Skin epidermis (tissue), 12 donors: ENCODE data around the gene BRMS1.
"Not testable (repeated sequence)": the region's sequence is repeated elsewhere in the genome, so short reads cannot be mapped to it uniquely, and the experiment has no call there.

Experiments used
- H3K27ac ChIP-seq, 21 experiments: fragments of 200-600 bp; sonication (generic) in 11 of 21; one replicate each; pipeline ENCODE4 v1.5.0; 2020; ENCODE audit warnings: mild to moderate bottlenecking in 3 of 21, inconsistent platforms in 2 of 21, moderate library complexity in 2 of 21
- H3K4me3 ChIP-seq, 7 experiments: fragments of 200-600 bp; sonication (generic) in 2 of 7; one replicate each; pipeline ENCODE4 v1.5.0; 2020; ENCODE audit warnings: inconsistent platforms in 2 of 7, mild to moderate bottlenecking in 2 of 7, moderate library complexity in 1 of 7

BRMS1 gene

DNA sequence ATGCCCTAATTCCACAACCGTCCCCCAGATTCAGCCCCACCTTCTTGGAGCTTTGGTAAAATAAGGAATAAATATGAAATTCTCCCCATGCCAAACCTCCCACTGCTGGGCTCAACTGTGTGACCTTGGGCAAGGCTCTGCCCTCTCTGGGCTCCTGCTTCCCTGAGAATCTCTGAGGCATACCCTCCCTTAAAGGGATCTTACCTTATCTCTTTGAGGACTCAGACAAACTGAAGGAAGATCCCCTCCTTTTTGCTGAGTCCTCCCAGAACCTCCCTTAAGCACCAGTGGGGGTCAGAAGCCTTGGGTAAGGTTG is 30.8 kb downstream of the BRMS1 start:
- H3K4me3 ChIP-seq = peak overlapping the region; percentile 31 to 49 (median 40)
- peak overlapping the region in 19 of 21 experiments; percentile 61 to 87 (median 80) for H3K27ac ChIP-seq

DNA sequence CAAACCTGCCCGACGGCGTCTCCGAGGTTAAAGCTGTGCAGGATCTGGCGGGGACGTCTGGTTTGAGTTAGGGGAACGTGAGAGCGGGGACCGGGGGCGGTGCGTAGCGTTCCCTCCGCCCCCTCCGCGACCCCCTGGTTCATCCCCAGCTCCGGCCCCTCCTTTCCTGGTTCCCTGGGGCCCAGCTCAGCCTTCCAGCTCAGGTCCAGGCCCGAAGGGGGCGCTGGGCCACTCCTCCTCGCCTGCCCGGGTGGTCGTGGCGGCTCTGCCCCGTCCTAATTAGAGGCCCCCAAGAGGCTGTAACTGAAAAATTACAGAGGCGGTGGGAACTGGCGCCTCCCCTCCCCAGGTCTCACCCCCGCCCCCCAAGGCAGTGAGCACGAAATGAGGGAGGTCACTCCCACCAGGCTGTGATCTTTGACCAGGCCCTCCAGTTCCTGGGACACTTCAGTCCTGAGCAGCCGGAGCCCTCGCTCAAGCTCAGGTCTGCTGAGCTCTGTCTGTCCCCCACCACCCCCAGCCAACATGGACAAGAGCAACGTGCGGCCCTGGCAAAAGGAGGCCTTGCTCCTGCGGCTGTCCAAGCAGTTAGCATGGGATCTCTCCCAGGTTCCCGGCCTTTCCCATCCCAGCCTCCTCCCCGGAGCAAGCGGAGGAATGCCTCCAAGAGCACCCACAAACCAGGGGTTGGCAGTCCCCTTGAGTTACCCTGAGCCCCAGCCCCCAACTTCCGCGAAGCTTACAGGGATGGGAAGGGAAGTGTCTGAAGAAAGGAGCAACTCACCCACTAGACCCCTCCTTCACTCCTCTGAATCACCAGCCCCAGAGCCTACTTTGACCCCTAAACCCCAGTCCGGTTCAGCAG is 31.4 kb downstream of the BRMS1 start:
- H3K27ac ChIP-seq = peak overlapping the region in 20 of 21 experiments; percentile 61 to 87 (median 79)
- H3K4me3 ChIP-seq = peak overlapping the region; percentile 31 to 49 (median 40)

DNA sequence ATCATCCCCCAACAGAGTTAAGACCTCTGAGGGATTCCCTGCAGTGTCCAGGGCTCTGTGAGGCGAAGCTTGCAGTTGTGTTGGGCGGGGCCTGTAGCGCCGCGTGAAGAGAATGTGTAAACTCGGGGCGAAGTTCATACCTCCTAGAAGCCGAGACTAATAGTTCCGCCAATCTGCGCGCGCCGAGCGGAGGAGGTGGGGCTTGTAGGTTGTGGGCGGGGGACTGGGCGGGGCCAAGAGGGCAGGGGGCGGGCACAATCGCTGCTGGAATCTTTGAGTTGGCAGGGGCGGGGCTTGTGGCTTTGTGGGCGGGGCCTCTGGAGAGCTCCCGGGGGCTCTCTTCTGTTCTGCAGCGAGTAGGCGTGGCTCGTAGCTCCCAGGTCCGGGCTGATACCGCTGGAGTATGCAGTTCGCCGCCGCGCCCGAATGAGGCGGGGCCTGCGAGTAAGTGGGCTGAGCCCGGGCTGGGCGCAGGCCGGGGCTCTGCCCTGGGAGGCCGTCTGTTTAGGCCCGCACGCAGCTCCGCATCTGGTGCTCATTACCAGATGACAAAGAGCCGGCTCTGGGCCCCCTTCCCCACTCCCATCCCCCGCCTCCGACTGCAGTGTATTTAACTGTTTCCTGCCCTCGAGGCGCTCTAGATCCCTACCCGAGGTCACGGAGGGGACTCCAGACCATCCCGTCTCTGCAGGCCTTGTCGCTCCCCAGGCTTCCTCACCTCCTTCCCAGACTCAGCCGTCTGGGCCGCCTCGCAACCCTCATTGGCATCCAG is 32.2 kb downstream of the BRMS1 start:
- Histone ChIP-seq H3K27ac (peak overlapping the region in 20 of 21 experiments; percentile 61 to 87 (median 79)), H3K4me3 (peak overlapping the region; percentile 39 to 49 (median 41))

DNA sequence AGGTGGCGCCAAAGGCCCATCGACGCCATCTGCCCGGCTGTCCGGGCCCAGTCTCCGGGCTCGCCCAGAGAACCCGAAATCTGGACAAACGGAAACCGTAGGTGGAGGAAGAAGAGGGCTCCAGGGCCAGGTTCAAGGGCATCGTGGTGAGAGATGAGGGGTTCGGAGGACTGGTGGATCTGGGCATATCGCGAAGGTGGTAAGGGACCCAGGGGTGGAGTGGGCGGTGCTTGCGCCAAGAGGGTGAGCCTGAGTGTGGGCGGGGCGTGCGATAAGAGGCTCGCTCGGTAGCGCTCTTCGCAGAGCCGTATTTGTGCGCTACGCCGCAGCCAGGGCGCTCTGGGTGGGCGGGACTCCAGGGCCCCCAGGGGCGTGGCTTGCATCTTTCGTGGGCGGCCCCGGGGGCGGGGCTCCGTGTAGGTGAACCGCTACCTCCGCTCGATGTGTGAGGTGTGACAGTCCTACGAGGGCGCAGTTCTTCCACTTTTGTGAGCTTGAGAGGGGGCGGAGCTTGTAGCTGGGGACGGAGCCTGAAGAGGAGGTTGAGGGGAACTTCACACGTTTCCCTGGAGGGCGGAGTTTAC is 32.8 kb downstream of the BRMS1 start:
- Histone ChIP-seq H3K4me3 (peak overlapping the region; percentile 25 to 49 (median 41)), H3K27ac (peak overlapping the region in 19 of 21 experiments; percentile 10 to 87 (median 72))

DNA sequence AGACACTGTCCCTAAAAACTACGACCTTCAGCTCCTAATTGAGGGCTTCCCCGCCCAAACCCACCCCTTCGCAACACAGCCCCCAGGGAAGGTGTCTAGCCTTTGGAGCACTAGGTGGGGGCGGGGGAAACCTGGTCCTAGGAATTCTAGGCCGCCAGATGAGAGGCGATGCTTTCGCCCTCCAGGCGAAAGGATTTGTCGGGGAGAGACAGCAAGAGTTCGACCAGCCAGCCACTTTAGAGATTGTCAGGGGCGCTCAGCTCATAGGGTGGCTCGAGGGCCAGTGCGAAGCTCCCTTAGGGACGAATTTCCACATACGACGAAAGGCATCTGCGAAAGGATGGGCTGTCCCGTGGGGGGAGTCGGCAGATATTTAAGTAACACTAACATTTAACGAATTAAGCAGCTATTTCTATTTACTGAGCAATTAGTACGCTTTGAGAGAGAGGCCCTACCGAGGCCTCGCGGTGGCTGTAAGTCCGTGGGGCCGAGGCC is 33.4 kb downstream of the BRMS1 start:
- H3K4me3 ChIP-seq = peak overlapping the region; percentile 25 to 49 (median 41)
- H3K27ac ChIP-seq = peak overlapping the region in 16 of 21 experiments; percentile 10 to 87 (median 74)

DNA sequence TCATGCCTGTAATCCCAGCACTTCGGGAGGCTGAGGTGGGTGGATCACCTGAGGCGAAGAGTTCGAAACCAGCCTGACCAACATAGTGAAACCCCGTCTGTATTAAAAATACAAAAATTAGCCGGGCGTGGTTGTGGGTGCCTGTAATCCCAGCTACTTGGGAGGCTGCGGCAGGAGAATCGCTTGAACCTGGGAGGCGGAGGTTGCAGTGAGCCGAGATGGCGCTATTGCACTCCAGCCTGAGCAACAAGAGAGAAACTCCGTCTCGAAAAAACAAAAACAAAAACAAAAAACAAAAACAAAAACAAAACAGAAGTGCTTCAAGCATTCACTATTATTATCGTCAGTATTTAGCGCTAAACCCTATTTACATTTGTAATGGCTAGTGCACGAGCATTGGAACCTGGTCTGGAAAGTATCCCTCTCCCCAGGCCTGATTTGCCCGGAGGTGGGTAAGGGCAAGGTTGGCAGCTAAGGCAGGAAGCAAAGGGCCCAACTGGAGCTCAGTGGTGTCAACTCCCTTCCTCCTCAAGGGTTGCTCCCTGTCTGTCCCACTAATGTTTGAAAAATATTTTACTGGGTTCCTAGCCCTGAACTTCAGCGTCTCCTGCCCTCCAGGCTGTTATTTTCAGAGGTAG is 34.0 kb downstream of the BRMS1 start:
- not testable (repeated sequence) for H3K4me3 ChIP-seq
- peak overlapping the region in 4 of 21 experiments; percentile 35 to 82 (median 74) for H3K27ac ChIP-seq

DNA sequence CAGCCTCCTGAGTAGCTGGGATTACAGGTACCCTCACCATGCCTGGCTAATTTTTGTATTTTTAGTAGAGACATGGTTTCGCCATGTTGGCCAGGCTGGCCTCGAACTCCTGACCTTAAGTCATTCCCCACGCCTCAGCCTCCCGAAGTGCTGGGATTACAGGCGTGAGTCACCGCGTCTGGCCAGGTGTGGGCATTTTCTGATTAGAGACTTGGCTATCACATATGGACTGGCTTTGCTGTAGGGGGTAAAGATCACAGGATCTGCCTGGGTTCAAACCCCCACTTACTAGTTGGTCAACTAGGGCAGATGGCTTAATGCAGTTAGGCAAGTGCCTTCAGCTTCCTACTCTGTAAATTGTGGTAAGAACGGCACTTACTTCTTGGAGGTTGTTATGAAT is 34.6 kb downstream of the BRMS1 start:
- H3K4me3 ChIP-seq = no peak overlapping the region
- H3K27ac ChIP-seq = no peak overlapping the region

DNA sequence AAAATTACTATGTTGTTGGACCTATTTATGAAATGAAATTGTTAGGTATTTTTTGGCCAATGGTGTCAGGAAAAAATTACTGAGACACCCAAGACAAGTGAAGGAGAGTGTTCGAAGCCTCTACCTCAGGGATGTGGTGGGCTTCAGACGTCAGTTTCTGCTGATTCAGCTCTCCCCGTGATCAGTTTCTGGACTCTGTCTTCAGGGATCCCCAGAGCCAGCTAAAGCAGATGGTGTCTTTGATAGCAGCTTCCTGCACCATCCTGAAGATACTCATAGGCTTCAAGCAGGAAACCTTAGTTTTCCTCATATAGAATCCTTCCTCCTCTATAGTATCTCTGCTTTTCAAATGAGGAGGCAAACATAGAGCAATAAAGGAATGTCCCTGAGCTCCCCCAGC is 35.4 kb downstream of the BRMS1 start:
- Histone ChIP-seq H3K4me3 (no peak overlapping the region), H3K27ac (no peak overlapping the region)

DNA sequence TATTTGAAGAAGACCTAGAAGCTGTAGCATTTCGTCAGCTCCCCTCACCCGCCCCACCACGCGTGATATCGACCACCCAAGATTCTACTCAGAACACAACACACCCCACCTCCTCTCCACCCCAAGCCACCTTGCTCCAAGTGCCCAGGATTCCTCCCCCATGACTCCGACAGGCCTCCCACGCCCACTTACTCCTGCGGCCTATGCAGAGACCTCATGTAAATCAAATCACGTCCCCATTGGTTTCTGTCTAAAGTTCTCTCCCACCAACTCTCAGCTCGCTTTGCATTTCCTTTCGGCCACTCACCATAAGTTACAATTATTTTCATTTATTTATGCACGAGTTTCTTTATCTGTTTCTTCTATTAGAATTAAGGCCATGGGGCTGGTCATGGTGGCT is 42.2 kb downstream of the BRMS1 start:
- no peak overlapping the region for H3K27ac ChIP-seq
- H3K4me3 ChIP-seq = no peak overlapping the region

DNA sequence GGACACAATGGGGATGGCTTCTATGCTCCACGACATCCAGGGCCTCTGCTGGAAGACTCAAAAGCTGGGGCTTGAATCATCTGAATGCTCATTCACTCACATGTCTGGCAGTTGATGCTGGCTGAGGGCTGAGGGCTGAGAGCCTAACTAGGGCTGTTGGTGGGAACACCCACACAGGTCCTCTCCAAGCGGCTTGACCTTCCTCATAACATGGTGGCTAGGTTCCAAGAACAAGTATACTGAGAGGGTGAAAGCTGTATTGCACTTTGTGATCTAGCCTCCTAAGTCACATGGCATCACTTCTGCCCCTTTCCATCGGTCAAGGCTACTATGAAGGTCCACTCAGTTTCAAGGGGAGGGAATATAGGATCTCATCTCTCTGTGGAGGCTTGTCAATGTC is 45.7 kb downstream of the BRMS1 start:
- H3K27ac ChIP-seq = no peak overlapping the region
- no peak overlapping the region for H3K4me3 ChIP-seq

DNA sequence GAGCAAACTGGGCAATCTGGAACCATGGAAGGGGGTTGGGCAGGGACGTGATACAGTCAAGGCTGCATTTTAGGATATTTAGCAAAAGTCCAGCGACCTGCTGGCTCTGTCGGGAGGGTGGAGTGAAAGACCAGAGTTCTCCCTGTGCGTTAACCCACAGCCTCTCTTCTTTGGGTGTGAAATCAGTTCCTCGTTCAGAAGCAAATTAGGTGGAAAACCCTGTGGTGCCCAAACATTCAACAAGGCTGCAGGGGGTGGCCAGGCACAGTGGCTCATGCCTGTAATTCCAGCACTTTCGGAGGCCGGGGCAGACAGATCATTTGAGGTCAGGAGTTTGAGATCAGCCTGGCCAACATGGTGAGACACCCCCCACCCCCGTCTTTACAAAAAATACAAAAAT is 47.3 kb downstream of the BRMS1 start:
- Histone ChIP-seq H3K27ac (no peak overlapping the region), H3K4me3 (no peak overlapping the region)

DNA sequence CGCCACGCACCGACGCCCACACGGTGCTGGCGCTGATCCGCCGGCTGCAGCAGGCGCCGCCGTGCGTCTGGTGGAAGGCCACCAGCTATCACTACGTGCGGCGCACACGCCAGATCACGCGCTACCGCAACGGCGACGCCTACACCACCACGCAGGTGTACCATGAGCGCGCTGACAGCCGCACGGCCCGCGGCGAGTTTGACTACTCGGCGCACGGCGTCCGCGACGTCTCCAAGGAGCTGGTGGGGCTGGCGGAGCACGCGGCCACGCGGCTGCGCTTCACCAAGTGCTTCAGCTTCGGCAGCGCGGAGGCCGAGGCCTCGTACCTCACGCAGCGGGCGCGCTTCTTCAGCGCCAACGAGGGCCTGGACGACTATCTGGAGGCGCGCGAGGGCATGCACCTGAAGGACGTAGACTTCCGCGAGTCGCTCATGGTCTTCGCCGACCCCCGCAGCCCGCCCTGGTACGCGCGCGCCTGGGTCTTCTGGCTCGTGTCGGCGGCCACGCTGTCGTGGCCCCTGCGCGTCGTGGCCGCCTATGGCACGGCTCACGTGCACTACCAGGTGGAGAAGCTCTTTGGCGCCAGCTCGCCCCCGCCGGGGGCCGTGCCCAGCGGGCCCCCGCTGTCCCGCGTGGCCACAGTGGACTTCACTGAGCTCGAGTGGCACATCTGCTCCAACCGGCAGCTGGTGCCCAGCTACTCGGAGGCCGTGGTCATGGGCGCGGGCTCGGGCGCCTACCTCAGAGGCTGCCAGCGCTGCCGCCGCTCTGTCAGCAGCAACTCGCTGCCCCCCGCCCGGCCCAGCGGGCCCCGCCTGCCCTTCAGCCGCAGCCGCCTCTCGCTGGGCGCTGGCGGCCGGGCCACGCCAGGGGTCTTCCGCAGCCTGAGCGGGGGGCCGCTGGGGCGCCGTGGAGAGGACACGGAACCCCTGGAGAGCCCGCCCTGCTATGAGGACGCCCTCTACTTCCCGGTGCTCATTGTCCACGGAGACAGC is 50.0 kb downstream of the BRMS1 start:
- H3K27ac ChIP-seq = no peak overlapping the region
- H3K4me3 ChIP-seq = no peak overlapping the region

DNA sequence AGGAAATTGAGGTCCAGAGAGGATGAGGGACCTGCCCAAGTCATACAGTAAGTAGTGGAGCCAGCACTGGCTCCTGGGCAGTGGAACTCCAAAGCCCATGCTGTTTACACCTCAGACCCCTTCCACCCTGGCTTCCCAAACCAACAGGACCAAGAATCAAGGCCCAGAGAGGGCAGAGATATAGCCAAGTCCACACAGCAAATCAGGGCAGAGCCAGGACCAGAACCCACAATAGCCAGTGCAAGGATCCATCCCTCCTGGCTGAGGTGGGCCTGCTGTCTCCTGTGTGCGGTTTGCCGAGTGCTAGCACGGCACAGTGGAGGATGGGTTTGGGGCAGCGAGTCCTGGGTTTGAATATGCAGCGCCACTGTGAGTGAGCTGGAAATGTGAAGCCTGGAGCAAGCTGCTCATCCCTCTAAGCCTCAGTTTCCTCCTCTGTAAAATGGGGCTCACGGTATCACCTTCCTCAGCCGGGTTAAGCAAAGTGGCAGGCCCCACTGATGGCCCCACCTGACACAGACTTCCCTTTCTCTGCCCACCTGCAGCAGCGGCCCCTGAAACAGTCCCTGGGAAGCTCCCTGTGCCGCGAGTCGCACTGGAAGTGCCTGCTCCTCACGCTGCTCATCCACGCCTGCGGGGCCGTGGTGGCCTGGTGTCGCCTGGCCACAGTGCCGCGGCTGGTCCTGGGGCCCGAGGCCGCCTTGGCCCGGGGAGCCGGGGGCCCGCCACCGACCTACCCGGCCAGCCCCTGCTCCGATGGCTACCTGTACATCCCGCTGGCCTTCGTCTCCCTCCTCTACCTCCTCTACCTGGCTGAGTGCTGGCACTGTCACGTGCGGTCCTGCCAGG is 50.9 kb downstream of the BRMS1 start:
- Histone ChIP-seq H3K4me3 (no peak overlapping the region), H3K27ac (no peak overlapping the region)

DNA sequence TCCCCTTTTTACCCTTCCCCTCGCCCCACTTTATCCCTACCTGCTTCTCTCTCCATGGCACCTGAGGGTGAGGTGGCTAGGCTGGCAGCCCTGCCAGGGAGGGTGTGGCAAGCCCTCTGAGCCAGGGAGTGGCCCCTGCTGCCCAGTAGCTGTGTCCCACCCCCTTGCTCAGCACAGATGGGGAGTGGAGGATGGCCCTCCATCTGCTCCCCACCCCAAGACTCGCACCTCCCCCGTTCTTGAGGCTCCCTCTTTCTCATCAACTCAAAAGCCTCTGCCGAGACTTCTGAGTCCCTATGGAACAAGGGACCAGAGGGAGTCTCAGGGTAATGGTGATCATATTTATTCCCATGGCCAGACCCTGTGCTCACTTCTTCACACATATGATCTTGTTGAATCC is 51.6 kb downstream of the BRMS1 start:
- Histone ChIP-seq H3K4me3 (no peak overlapping the region), H3K27ac (no peak overlapping the region)

DNA sequence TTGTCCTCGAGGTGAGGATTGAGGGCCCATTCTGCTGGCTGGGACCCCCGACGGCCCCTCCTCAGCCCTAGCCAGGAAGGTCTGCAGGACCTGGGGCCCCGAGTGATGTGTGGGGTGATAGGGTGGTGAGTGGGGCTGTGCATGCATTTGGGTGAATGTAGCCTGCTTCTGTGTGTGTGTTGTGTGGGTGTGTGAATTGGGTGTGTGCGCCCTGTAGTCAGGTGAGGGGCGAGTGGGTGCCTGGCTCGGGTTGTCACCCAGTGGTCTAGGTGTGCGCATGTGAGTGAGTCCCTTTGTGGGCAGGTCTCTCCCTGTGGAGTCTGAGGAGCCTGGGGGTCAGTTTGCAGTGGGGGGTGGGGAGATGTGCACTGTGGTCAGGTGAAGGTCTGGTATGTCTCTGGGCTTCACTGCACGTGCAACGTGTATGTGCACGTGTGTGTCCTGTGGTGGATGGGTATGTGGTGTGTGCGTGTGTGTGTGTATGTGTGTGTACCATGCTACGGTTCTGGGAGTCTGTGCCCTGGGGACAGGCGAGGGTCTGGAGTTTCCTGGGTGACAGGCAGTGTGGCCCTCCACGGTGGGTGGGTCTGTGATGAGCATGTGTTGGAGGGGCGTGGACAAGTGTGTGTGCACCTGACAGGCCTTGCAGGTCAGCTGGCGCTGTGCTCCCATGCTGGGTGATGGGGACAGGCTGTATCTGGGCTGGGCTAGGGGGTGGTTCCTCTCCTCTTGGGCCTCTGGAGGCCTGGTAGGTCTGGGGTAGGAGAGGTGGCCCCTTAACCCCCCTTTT is 52.2 kb downstream of the BRMS1 start:
- H3K4me3 ChIP-seq = no peak overlapping the region
- no peak overlapping the region for H3K27ac ChIP-seq

DNA sequence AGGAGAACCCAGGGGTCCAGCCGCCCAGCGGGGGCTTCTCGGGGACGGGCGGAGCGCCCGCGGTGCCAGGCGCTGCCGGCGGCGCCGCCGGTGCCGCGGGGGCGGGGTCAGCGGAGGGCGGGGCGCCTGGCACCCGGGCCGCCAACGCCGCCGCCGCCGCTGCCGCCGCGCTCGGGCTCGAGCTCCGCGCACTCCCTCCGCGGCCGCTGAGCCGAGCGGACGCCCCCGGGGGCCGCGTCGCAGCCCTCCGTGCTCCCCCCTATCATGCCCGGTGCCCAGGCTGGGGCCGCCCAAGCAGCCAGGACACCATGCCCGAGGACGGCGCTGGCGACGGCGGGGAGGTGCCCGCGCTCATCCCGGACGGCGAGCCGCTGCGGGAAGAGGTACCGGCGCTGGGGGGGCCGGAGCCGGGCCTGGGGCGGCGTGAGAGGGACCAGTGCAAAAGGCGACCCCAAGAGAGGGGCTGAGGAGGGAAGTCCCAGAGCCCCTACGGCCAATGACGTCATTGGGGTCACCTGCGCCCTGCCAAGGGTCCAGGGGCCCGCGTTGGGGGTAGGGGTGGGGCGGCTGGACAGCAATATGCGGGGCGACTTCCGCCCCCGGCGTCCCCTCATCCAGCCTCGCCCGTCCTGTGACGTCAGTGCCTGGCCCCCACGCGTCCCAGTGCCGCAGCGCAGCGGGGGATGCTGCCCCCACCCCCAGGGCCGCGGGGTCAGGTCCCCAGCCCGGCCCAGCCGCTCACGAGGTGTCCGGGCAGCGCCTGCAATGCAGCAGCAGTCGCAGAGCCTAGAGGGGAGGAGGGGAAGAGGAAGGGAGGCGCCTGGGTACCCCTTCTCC is 53.0 kb downstream of the BRMS1 start, which contains the start of gene TMEM151A:
Gene TMEM151A, plus strand, starts transcription at position 189 of the 837 bp plus-strand sequence. Its CDS starts 120 bp downstream, at position 309.
- H3K4me3 ChIP-seq = peak within 1 kb of the TSS in 5 of 7 experiments; percentile 21 to 36 (median 26)
- H3K27ac ChIP-seq = no peak within 1 kb of the TSS
